Limb (tissue), 2 donors: ENCODE measurements around the gene CPA3.

Source experiments
- DNase-seq, 2 donors: peaks; one replicate each; pipeline ENCODE4 v3.0.0-alpha.2; 2016; ENCODE audit errors: extremely low spot score in 2 of 2

Gene CPA3

GRCh38 chr3:148861277-148861869 lies 3.7 kb upstream of the CPA3 start:
- DNase-seq: peak in 1 of 2 donors; percentile 48

- DNase-seq: no peak
These were observed 1.8 kb upstream of the CPA3 start for GRCh38 chr3:148863297-148863696.

GRCh38 chr3:148863814-148864213 lies 1.3 kb upstream of the CPA3 start:
- DNase-seq: no peak

GRCh38 chr3:148866261-148866660 lies 1.2 kb downstream of the CPA3 start:
- no peak for DNase-seq

GRCh38 chr3:148873270-148873927 lies 8.3 kb downstream of the CPA3 start:
- DNase-seq: no peak

- no peak for DNase-seq
These were observed 8.9 kb downstream of the CPA3 start for GRCh38 chr3:148873977-148874376.

GRCh38 chr3:148878095-148878494 lies 13.0 kb downstream of the CPA3 start:
- DNase-seq: no peak

GRCh38 chr3:148879256-148879655 lies 14.2 kb downstream of the CPA3 start:
- DNase-seq: no peak

- DNase-seq: no peak
These were observed 15.6 kb downstream of the CPA3 start for GRCh38 chr3:148880681-148881080.

GRCh38 chr3:148881286-148881685 lies 16.2 kb downstream of the CPA3 start:
- DNase-seq: no peak

GRCh38 chr3:148882288-148882687 lies 17.2 kb downstream of the CPA3 start:
- DNase-seq: no peak

GRCh38 chr3:148883163-148883562 lies 18.1 kb downstream of the CPA3 start:
- no peak for DNase-seq

- DNase-seq: no peak
These were observed 19.2 kb downstream of the CPA3 start for GRCh38 chr3:148884261-148884660.

- no peak for DNase-seq
These were observed 24.7 kb downstream of the CPA3 start for GRCh38 chr3:148889828-148890227.

GRCh38 chr3:148896062-148896461 lies 31.0 kb downstream of the CPA3 start:
- no peak for DNase-seq

GRCh38 chr3:148901987-148902791 lies 37.1 kb downstream of the CPA3 start:
- no peak for DNase-seq

- DNase-seq: no peak
These were observed 37.9 kb downstream of the CPA3 start for GRCh38 chr3:148903022-148903442.

GRCh38 chr3:148903941-148904340 lies 38.8 kb downstream of the CPA3 start:
- no peak for DNase-seq

- no peak for DNase-seq
These were observed 41.6 kb downstream of the CPA3 start for GRCh38 chr3:148906667-148907066.

- no peak for DNase-seq
These were observed 46.1 kb downstream of the CPA3 start for GRCh38 chr3:148911173-148911572.

- DNase-seq: no peak
These were observed 46.5 kb downstream of the CPA3 start for GRCh38 chr3:148911592-148911991.

- DNase-seq: no peak
These were observed 50.0 kb downstream of the CPA3 start for GRCh38 chr3:148914936-148915690.
